Stimulated activated CD8-positive, alpha-beta memory T cell treated with anti-CD3 and anti-CD28 coated beads, Interleukin-7, amount 100 ng/mL, for 1 hour (primary cell): ENCODE data around the gene ZNF552.

Experiments
- DNase-seq, 2 donors: peaks; one replicate each; pipeline ENCODE4 v3.0.0-alpha.2; 2020; ENCODE audit warnings: low read depth in 2 of 2

Gene ZNF552

GRCh38 chr19:57776764-57777296, 37.9 kb downstream of the ZNF552 start:
- no peak for DNase-seq

GRCh38 chr19:57773488-57773887, 41.2 kb downstream of the ZNF552 start:
- DNase-seq: no peak

- no peak for DNase-seq
These were observed 43.3 kb downstream of the ZNF552 start for GRCh38 chr19:57771417-57771816.

GRCh38 chr19:57769345-57770131, 45.2 kb downstream of the ZNF552 start, which contains the start of gene ZNF586:
TSS of gene ZNF586 (plus strand) at chr19:57769676. CDS start at chr19:57769843, 167 bp downstream.
- peak; percentile 71 to 81 for DNase-seq

- no peak for DNase-seq
These were observed 55.6 kb downstream of the ZNF552 start for GRCh38 chr19:57759096-57759495.

GRCh38 chr19:57757941-57758340, 56.8 kb downstream of the ZNF552 start:
- DNase-seq: no peak
